Keratinocyte (primary cell): ENCODE measurements around the gene ABHD8. TPM values are rescaled to one million over a fixed set of nuclear protein-coding genes. Genes with fewer than 3 reads are reported as not detected.

Experiments
- DNase-seq: peaks from one replicate; pipeline ENCODE4 v3.0.0-alpha.2; 2011; ENCODE audit warnings: low read depth, missing footprints, low spot score
- FAIRE-seq: peaks from 2 replicates; lab custom pipeline; 2011; peaks lifted over from hg19 to GRCh38; lab: Jason Lieb, UNC
- H2AFZ ChIP-seq: 2 replicates; pipeline ENCODE4 v1.6.0; 2012; ENCODE audit warnings: low read length, control low read depth, inconsistent platforms; ENCODE audit not compliant: control insufficient read depth
- H3K27ac ChIP-seq: 2 replicates; pipeline ENCODE4 v1.5.1; 2011; ENCODE audit warnings: low read length; ENCODE audit not compliant: control insufficient read depth, insufficient read depth
- H3K27me3 ChIP-seq: 3 replicates; pipeline ENCODE4 v1.6.0; 2011; ENCODE audit warnings: low read length; ENCODE audit not compliant: control insufficient read depth, insufficient read depth; ENCODE audit errors: extremely low read depth
- H3K36me3 ChIP-seq, 2 experiments: 2 replicates in 1 of 2; 3 replicates in 1 of 2; pipeline ENCODE4 v1.5.1; 2011; ENCODE audit warnings: low read length in 2 of 2, mild to moderate bottlenecking in 1 of 2; ENCODE audit not compliant: control insufficient read depth in 2 of 2, insufficient read depth in 2 of 2; ENCODE audit errors: extremely low read depth in 1 of 2
- H3K4me1 ChIP-seq: 3 replicates; pipeline ENCODE4 v1.5.1; 2011; ENCODE audit warnings: low read length; ENCODE audit not compliant: control insufficient read depth, insufficient read depth; ENCODE audit errors: extremely low read depth
- H3K4me2 ChIP-seq: 3 replicates; pipeline ENCODE4 v1.6.0; 2011; ENCODE audit warnings: low read depth, low read length; ENCODE audit not compliant: control insufficient read depth, insufficient read depth; ENCODE audit errors: extremely low read depth
- H3K4me3 ChIP-seq, 3 experiments: fragments of 200-600 bp in 1 of 3; sonication (generic) in 1 of 3; 2 replicates in 2 of 3; 3 replicates in 1 of 3; pipeline ENCODE4 v1.5.1; 2011 to 2016; ENCODE audit warnings: low read length in 3 of 3, mild to moderate bottlenecking in 3 of 3, control low read depth in 2 of 3, inconsistent platforms in 1 of 3, low read depth in 1 of 3, mixed read lengths in 1 of 3, mixed run types in 1 of 3, moderate library complexity in 1 of 3; ENCODE audit not compliant: control insufficient read depth in 2 of 3, insufficient read depth in 2 of 3; ENCODE audit errors: extremely low read depth in 1 of 3
- H3K79me2 ChIP-seq: 2 replicates; pipeline ENCODE4 v1.6.0; 2012; ENCODE audit warnings: low read length; ENCODE audit not compliant: control insufficient read depth, insufficient read depth
- H3K9ac ChIP-seq: 3 replicates; pipeline ENCODE4 v1.6.0; 2011; ENCODE audit warnings: low read length; ENCODE audit not compliant: control insufficient read depth, insufficient read depth; ENCODE audit errors: extremely low read depth
- H3K9me1 ChIP-seq: 3 replicates; pipeline ENCODE4 v1.6.0; 2011; ENCODE audit warnings: low read length; ENCODE audit not compliant: control insufficient read depth, insufficient read depth; ENCODE audit errors: extremely low read depth
- H3K9me3 ChIP-seq: 2 replicates; pipeline ENCODE4 v1.5.1; 2012; ENCODE audit warnings: low read depth, low read length; ENCODE audit not compliant: control insufficient read depth
- H4K20me1 ChIP-seq: 3 replicates; pipeline ENCODE4 v1.6.0; 2011; ENCODE audit warnings: low read length; ENCODE audit not compliant: control insufficient read depth, insufficient read depth; ENCODE audit errors: extremely low read depth
- CTCF ChIP-seq, 3 experiments: IDR thresholded peaks in 1 of 3; conservative IDR thresholded peaks in 1 of 3; optimal IDR thresholded peaks in 1 of 3; 2 replicates in 2 of 3; 3 replicates in 1 of 3; pipeline versions ENCODE3 to v1.5.1; 2011; ENCODE audit warnings: low read length in 3 of 3, mild to moderate bottlenecking in 3 of 3, moderate library complexity in 2 of 3, control low read depth in 1 of 3, inconsistent platforms in 1 of 3; ENCODE audit not compliant: insufficient read depth in 2 of 3; ENCODE audit errors: extremely low read depth in 1 of 3
- EZH2 ChIP-seq: IDR thresholded peaks from one replicate; pipeline ENCODE4 v1.6.1; 2012; ENCODE audit warnings: inconsistent platforms, mild to moderate bottlenecking, low read length, moderate library complexity
- dilution Hi-C: fragments of 300-500 bp; cut with MboI; formaldehyde crosslinking; loops from one replicate; pipeline ENCODE4 v1.7.0; 2020; ENCODE audit warnings: low sequenced_read_pairs; ENCODE audit not compliant: extremely low pct_ligation_motif_present
- polyA plus RNA-seq, 5 experiments: library from polyadenylated mRNA; depleted of rRNA in 3 of 5; stranded (reverse) in 3 of 5; stranded (forward) in 1 of 5; unstranded in 1 of 5; fragments of >200 nt; gene quantifications; 1 replicate in 1 of 5; 2 replicates in 3 of 5; 3 replicates in 1 of 5; pipeline versions ENCODE4 v1.2.1 to v1.2.3, GENCODE V29; 2011 to 2012; ENCODE audit warnings: missing spikeins in 2 of 5, low read depth in 1 of 5, low replicate concordance in 1 of 5

ABHD8 gene
- polyA plus RNA-seq, 1 donor (not counting 4 experiments of a cell fraction or from before 2014, with no cell fraction given), result 4.1 TPM

GRCh38 chr19:17294051-17294891 lies 9.0 kb downstream of the ABHD8 start:
- Histone ChIP-seq H3K27ac (no peak overlapping the region), H3K36me3 (peaks cover 0 to 13% of the 10 kb centered on the region in 2 experiments), H3K9me1 (no peaks in the 10 kb centered on the region), H3K9ac (no peak overlapping the region), H3K27me3 (no peaks in the 10 kb centered on the region), H2AFZ (no peak overlapping the region), H3K4me1 (peaks cover 11% of the 10 kb centered on the region), H3K4me2 (no peak overlapping the region), H3K4me3 (no peak overlapping the region), H3K9me3 (no peaks in the 10 kb centered on the region), H4K20me1 (peaks cover 3% of the 10 kb centered on the region), H3K79me2 (peaks cover 6% of the 10 kb centered on the region)
- dilution Hi-C loops, result no loop called here
- TF ChIP-seq CTCF (optimal IDR thresholded peaks at IDR 0.05 in 1 of 3, IDR thresholded peaks at IDR 0.05 in 1 of 3, conservative IDR thresholded peaks at IDR 0.05 in 1 of 3; ENCODE audit: extremely low read depth in 1 of 3, insufficient read depth in 2 of 3, low read length in 3 of 3) (no peak), EZH2 (no peak)
- DNase-seq (no peak), FAIRE-seq (no peak)

- FAIRE-seq (no peak), DNase-seq (no peak)
- Histone ChIP-seq H3K4me2 (peak overlapping the region; percentile 19), H3K36me3 (peaks cover 0 to 12% of the 10 kb centered on the region in 2 experiments), H3K9me3 (no peaks in the 10 kb centered on the region), H3K4me3 (no peak overlapping the region), H3K79me2 (peaks cover 4% of the 10 kb centered on the region), H3K27ac (no peak overlapping the region), H4K20me1 (peaks cover 3% of the 10 kb centered on the region), H3K9me1 (no peaks in the 10 kb centered on the region), H2AFZ (no peak overlapping the region), H3K27me3 (no peaks in the 10 kb centered on the region), H3K9ac (no peak overlapping the region), H3K4me1 (peaks cover 11% of the 10 kb centered on the region)
- dilution Hi-C loops, result no loop called here
- no peak for TF ChIP-seq EZH2
- no peak for TF ChIP-seq CTCF (optimal IDR thresholded peaks at IDR 0.05 in 1 of 3, IDR thresholded peaks at IDR 0.05 in 1 of 3, conservative IDR thresholded peaks at IDR 0.05 in 1 of 3; ENCODE audit: extremely low read depth in 1 of 3, insufficient read depth in 2 of 3, low read length in 3 of 3)
These were observed 9.6 kb downstream of the ABHD8 start for GRCh38 chr19:17293605-17294004.
